ENCODE measurements around the gene NOD2.

DNA sequence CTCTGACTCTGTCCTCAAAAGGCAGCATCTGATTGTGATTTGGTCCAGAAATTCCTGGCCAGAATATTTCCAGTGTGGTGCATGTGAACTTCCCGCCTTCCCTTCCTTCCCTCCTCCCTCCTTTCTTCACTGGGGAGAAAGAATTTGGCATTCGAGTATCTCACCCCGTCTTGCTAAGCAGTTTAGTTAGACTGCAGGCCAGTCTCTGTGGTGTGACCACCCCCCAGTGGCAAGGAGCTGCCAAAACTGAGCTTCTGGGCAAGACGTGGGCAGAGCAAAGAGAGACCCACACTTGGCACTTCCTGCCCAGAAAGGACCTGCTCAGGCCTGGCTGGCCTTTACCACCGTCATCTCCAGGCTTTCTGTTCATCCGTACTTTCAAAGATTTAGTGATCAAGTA, 48.7 kb upstream of the NOD2 start:
- TF ChIP-seq, protein P1, sequence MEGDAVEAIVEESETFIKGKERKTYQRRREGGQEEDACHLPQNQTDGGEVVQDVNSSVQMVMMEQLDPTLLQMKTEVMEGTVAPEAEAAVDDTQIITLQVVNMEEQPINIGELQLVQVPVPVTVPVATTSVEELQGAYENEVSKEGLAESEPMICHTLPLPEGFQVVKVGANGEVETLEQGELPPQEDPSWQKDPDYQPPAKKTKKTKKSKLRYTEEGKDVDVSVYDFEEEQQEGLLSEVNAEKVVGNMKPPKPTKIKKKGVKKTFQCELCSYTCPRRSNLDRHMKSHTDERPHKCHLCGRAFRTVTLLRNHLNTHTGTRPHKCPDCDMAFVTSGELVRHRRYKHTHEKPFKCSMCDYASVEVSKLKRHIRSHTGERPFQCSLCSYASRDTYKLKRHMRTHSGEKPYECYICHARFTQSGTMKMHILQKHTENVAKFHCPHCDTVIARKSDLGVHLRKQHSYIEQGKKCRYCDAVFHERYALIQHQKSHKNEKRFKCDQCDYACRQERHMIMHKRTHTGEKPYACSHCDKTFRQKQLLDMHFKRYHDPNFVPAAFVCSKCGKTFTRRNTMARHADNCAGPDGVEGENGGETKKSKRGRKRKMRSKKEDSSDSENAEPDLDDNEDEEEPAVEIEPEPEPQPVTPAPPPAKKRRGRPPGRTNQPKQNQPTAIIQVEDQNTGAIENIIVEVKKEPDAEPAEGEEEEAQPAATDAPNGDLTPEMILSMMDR (conservative IDR thresholded peaks at IDR 0.05): peak; percentile 67
- TF ChIP-seq EZH2 (IDR thresholded peaks at IDR 0.05; ENCODE audit: low read depth): no peak
